Measurements from ENCODE around the gene BIN1. TPM values are rescaled to one million over a fixed set of nuclear protein-coding genes. Genes with fewer than 3 reads are reported as not detected.

Gene BIN1
- polyA plus RNA-seq, 1 donor (not counting 4 experiments of a cell fraction or from before 2014, with no cell fraction given) = 5.4 TPM

- no peak overlapping the region for H3K9ac ChIP-seq (ENCODE audit: control insufficient read depth, extremely low read depth, insufficient read depth, low read length)
- no peak overlapping the region for H3K4me3 ChIP-seq (ENCODE audit: control insufficient read depth in 2 of 3, extremely low read depth in 1 of 3, insufficient read depth in 2 of 3, low read depth in 1 of 3, low read length in 3 of 3)
- no peak overlapping the region for H2AFZ ChIP-seq (ENCODE audit: control insufficient read depth, low read length)
- peaks cover 4% of the 10 kb centered on the region for H3K4me1 ChIP-seq (ENCODE audit: control insufficient read depth, extremely low read depth, insufficient read depth, low read length)
- no peaks in the 10 kb centered on the region for H3K36me3 ChIP-seq (ENCODE audit: control insufficient read depth in 2 of 2, extremely low read depth in 1 of 2, insufficient read depth in 2 of 2, low read length in 2 of 2)
- H3K79me2 ChIP-seq (ENCODE audit: control insufficient read depth, insufficient read depth, low read length) = no peaks in the 10 kb centered on the region
- no peaks in the 10 kb centered on the region for H3K9me3 ChIP-seq (ENCODE audit: control insufficient read depth, low read depth, low read length)
- TF ChIP-seq EZH2 (IDR thresholded peaks at IDR 0.05; ENCODE audit: low read length) (no peak), CTCF (optimal IDR thresholded peaks at IDR 0.05 in 1 of 3, IDR thresholded peaks at IDR 0.05 in 1 of 3, conservative IDR thresholded peaks at IDR 0.05 in 1 of 3; ENCODE audit: extremely low read depth in 1 of 3, insufficient read depth in 2 of 3, low read length in 3 of 3) (no peak)
- no peak for FAIRE-seq
- no peak overlapping the region for H3K27ac ChIP-seq (ENCODE audit: control insufficient read depth, insufficient read depth, low read length)
- dilution Hi-C loops (cut with MboI; ENCODE audit: extremely low pct_ligation_motif_present, low sequenced_read_pairs) = no loop called here
- no peaks in the 10 kb centered on the region for H4K20me1 ChIP-seq (ENCODE audit: control insufficient read depth, extremely low read depth, insufficient read depth, low read length)
- H3K27me3 ChIP-seq (ENCODE audit: control insufficient read depth, extremely low read depth, insufficient read depth, low read length) = no peaks in the 10 kb centered on the region
- H3K4me2 ChIP-seq (ENCODE audit: control insufficient read depth, extremely low read depth, insufficient read depth, low read depth, low read length) = no peak overlapping the region
- no peaks in the 10 kb centered on the region for H3K9me1 ChIP-seq (ENCODE audit: control insufficient read depth, extremely low read depth, insufficient read depth, low read length)
- DNase-seq (ENCODE audit: low read depth, low spot score) = no peak
These were observed 34.6 kb downstream of the BIN1 start for GRCh38 chr2:127072396-127072795.

GRCh38 chr2:127071901-127072328 lies 35.0 kb downstream of the BIN1 start:
- no peaks in the 10 kb centered on the region for H3K9me3 ChIP-seq (ENCODE audit: control insufficient read depth, low read depth, low read length)
- dilution Hi-C loops (cut with MboI; ENCODE audit: extremely low pct_ligation_motif_present, low sequenced_read_pairs) = no loop called here
- H2AFZ ChIP-seq (ENCODE audit: control insufficient read depth, low read length) = no peak overlapping the region
- no peaks in the 10 kb centered on the region for H3K36me3 ChIP-seq (ENCODE audit: control insufficient read depth in 2 of 2, extremely low read depth in 1 of 2, insufficient read depth in 2 of 2, low read length in 2 of 2)
- no peaks in the 10 kb centered on the region for H3K79me2 ChIP-seq (ENCODE audit: control insufficient read depth, insufficient read depth, low read length)
- H4K20me1 ChIP-seq (ENCODE audit: control insufficient read depth, extremely low read depth, insufficient read depth, low read length) = no peaks in the 10 kb centered on the region
- H3K9me1 ChIP-seq (ENCODE audit: control insufficient read depth, extremely low read depth, insufficient read depth, low read length) = no peaks in the 10 kb centered on the region
- H3K27me3 ChIP-seq (ENCODE audit: control insufficient read depth, extremely low read depth, insufficient read depth, low read length) = no peaks in the 10 kb centered on the region
- no peak overlapping the region for H3K4me3 ChIP-seq (ENCODE audit: control insufficient read depth in 2 of 3, extremely low read depth in 1 of 3, insufficient read depth in 2 of 3, low read depth in 1 of 3, low read length in 3 of 3)
- H3K9ac ChIP-seq (ENCODE audit: control insufficient read depth, extremely low read depth, insufficient read depth, low read length) = no peak overlapping the region
- FAIRE-seq (no peak), DNase-seq (ENCODE audit: low read depth, low spot score) (no peak)
- H3K4me1 ChIP-seq (ENCODE audit: control insufficient read depth, extremely low read depth, insufficient read depth, low read length) = no peaks in the 10 kb centered on the region
- TF ChIP-seq EZH2 (IDR thresholded peaks at IDR 0.05; ENCODE audit: low read length) (no peak), CTCF (optimal IDR thresholded peaks at IDR 0.05 in 1 of 3, IDR thresholded peaks at IDR 0.05 in 1 of 3, conservative IDR thresholded peaks at IDR 0.05 in 1 of 3; ENCODE audit: extremely low read depth in 1 of 3, insufficient read depth in 2 of 3, low read length in 3 of 3) (no peak)
- no peak overlapping the region for H3K4me2 ChIP-seq (ENCODE audit: control insufficient read depth, extremely low read depth, insufficient read depth, low read depth, low read length)
- no peak overlapping the region for H3K27ac ChIP-seq (ENCODE audit: control insufficient read depth, insufficient read depth, low read length)
